Pancreas (tissue), 10 donors: ENCODE results near the gene HPRT1. TPM values are rescaled to one million over a fixed set of nuclear protein-coding genes. Genes with fewer than 3 reads are reported as not detected.

ENCODE experiments used
- ATAC-seq, 4 donors: fragments of 200-7000 bp; cut with Tn5 transposase; one replicate each; pipeline versions ENCODE4 v1.8.0 to v1.9.1; 2020; ENCODE audit warnings: mild to moderate bottlenecking in 4 of 4, moderate library complexity in 4 of 4
- DNase-seq, 6 donors: peaks; one replicate each; pipeline ENCODE4 v3.0.0-alpha.2; 2020
- FAIRE-seq: peaks from 2 replicates; lab custom pipeline; 2012; peaks lifted over from hg19 to GRCh38; lab: Jason Lieb, UNC
- H3K27ac ChIP-seq, 4 donors: fragments of 200-600 bp; sonication (generic); 1 replicate in 3 of 4; 2 replicates in 1 of 4; pipeline versions ENCODE4 v1.5.0 to v1.8.0; 2020
- H3K27me3 ChIP-seq, 4 donors: fragments of 200-600 bp; one replicate each; pipeline ENCODE4 v1.8.0; 2021
- H3K36me3 ChIP-seq, 3 donors: fragments of 200-600 bp; sonication (generic) in 1 of 3; one replicate each; pipeline versions ENCODE4 v1.5.0 to v1.8.0; 2020 to 2021
- H3K4me1 ChIP-seq, 3 donors: fragments of 200-600 bp; one replicate each; pipeline ENCODE4 v1.8.0; 2021
- H3K4me3 ChIP-seq, 4 donors: fragments of 200-600 bp; sonication (generic) in 2 of 4; one replicate each; pipeline versions ENCODE4 v1.5.0 to v1.8.0; 2020 to 2021
- H3K9me3 ChIP-seq, 4 donors: fragments of 200-600 bp; one replicate each; pipeline ENCODE4 v1.8.0; 2021
- WGBS, 2 donors: extraction: QIAGEN DNeasy Blood & Tissue Kit; methylation state at CpG; one replicate each; pipeline ENCODE4 v1.1.7; 2013; 5-methylcytosine and 5-hydroxymethylcytosine counted together
- intact Hi-C, 3 donors: fragments of 100-400 bp; cut with DNase I; formaldehyde crosslinking; loops; one replicate each; pipeline versions ENCODE4 v1.11.1 to v1.14.2; 2022
- polyA plus RNA-seq, 2 donors: library from polyadenylated mRNA; stranded (reverse); fragments of 200-250 nt; gene quantifications; one replicate each; pipeline ENCODE4 v1.2.3, GENCODE V29; 2013
- total RNA-seq, 6 donors: library from RNA; stranded (reverse); fragmentation: NEBNext Ultra II Directional in 4 of 6; extraction: Animal tissue kit (Norgen Biotek cat#: 25700) in 4 of 6; gene quantifications; one replicate each; pipeline versions ENCODE4 v1.2.1 to v1.2.4, GENCODE V29; 2021 to 2023
- TF ChIP-seq, protein P1 (sequence below), 4 donors: fragments of 200-600 bp; sonication (generic) in 3 of 4; IDR thresholded peaks; one replicate each; pipeline versions ENCODE4 v1.5.0 to v1.8.0; 2021; ENCODE audit warnings: antibody characterized with exemption in 4 of 4
- donor health status: healthy with polysubstance abuse.
- donor health status: DM: no; HTN: no; CAD: no; lungs with moderate emphysema.
- donor health status: DM: no; HTN: no; CAD: no.
- donor health status: control.
- donor health status: control.
- donor health status: Bipolar disorder and iron deficiency.
- donor health status: DM: yes; HTN: yes; CAD: no.
- donor health status: DM: no; HTN: no; CAD: no.
- donor health status: DM: no; HTN: no; CAD: no.
- donor health status: DM: yes; HTN: yes; CAD: no.

Gene HPRT1, protein sequence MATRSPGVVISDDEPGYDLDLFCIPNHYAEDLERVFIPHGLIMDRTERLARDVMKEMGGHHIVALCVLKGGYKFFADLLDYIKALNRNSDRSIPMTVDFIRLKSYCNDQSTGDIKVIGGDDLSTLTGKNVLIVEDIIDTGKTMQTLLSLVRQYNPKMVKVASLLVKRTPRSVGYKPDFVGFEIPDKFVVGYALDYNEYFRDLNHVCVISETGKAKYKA
- total RNA-seq (10 to 100 TPM; 10.7 to 21.4 (median 18.5) TPM), polyA plus RNA-seq (10 to 100 TPM; 28.3 to 33.3 TPM)

DNA sequence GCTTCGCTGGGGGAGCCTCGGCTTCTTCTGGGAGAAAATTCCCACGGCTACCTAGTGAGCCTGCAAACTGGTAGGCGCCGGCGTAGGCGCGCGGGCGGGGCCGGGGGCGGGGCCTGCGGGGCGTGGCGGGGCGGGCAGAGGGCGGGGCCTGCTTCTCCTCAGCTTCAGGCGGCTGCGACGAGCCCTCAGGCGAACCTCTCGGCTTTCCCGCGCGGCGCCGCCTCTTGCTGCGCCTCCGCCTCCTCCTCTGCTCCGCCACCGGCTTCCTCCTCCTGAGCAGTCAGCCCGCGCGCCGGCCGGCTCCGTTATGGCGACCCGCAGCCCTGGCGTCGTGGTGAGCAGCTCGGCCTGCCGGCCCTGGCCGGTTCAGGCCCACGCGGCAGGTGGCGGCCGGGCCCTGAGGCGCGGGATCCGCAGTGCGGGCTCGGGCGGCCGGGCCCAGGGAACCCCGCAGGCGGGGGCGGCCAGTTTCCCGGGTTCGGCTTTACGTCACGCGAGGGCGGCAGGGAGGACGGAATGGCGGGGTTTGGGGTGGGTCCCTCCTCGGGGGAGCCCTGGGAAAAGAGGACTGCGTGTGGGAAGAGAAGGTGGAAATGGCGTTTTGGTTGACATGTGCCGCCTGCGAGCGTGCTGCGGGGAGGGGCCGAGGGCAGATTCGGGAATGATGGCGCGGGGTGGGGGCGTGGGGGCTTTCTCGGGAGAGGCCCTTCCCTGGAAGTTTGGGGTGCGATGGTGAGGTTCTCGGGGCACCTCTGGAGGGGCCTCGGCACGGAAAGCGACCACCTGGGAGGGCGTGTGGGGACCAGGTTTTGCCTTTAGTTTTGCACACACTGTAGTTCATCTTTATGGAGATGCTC is at the start of gene HPRT1:
HPRT1 (plus strand) TSS at position 161 of the 857 bp plus-strand sequence; CDS start at position 308, 147 bp downstream.
- H3K4me1 ChIP-seq: peaks cover 0 to 7% (median 5%) of the 10 kb centered on the region in 3 donors
- 0 to 27% methylated on average over 46 to 85 of the region's 85 CpGs for WGBS, 2 donors
- ATAC-seq (peak; percentile 92 to 97 (median 96)), FAIRE-seq (no peak), DNase-seq (peak; percentile 81 to 93 (median 84))
- peak within 1 kb of the TSS; percentile 40 to 68 (median 50) for H3K4me3 ChIP-seq
- H3K9me3 ChIP-seq: no peaks in the 10 kb centered on the region
- H3K27ac ChIP-seq: peak within 1 kb of the TSS in 3 of 4 donors; percentile 35 to 82 (median 77)
- no peaks in the 10 kb centered on the region for H3K27me3 ChIP-seq
- TF ChIP-seq, protein P1, sequence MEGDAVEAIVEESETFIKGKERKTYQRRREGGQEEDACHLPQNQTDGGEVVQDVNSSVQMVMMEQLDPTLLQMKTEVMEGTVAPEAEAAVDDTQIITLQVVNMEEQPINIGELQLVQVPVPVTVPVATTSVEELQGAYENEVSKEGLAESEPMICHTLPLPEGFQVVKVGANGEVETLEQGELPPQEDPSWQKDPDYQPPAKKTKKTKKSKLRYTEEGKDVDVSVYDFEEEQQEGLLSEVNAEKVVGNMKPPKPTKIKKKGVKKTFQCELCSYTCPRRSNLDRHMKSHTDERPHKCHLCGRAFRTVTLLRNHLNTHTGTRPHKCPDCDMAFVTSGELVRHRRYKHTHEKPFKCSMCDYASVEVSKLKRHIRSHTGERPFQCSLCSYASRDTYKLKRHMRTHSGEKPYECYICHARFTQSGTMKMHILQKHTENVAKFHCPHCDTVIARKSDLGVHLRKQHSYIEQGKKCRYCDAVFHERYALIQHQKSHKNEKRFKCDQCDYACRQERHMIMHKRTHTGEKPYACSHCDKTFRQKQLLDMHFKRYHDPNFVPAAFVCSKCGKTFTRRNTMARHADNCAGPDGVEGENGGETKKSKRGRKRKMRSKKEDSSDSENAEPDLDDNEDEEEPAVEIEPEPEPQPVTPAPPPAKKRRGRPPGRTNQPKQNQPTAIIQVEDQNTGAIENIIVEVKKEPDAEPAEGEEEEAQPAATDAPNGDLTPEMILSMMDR (IDR thresholded peaks at IDR 0.05): no peak
- H3K36me3 ChIP-seq: no peaks in the 10 kb centered on the region
- intact Hi-C loops: no loop called here

DNA sequence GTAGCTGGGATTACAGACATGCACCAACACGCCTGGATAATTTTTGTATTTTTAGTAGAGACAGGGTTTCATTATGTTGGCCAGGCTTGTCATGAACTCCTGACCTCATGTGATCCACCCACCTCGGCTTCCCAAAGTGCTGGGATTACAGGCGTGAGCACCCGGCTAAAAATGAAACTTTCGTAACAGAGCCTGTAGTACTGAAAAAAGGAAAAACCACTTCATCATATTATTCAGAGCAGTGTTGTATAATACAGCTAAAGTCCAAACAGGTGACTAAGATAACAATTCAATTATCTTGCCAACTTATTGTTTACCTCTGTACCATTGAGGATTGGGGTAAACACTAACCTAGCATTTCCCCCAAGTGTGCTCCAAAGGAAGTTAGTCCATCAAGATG is 43.9 kb upstream of the HPRT1 start:
- TF ChIP-seq, protein P1 (IDR thresholded peaks at IDR 0.05): no peak
- intact Hi-C loops: no loop called here
- H3K27me3 ChIP-seq: no peaks in the 10 kb centered on the region
- WGBS, 2 donors: 41 to 51% methylated on average over 5 of the region's 5 CpGs
- no peak overlapping the region for H3K4me3 ChIP-seq
- H3K27ac ChIP-seq: no peak overlapping the region
- DNase-seq (no peak), FAIRE-seq (no peak), ATAC-seq (peak in 2 of 4 donors; percentile 45 to 67)
- no peaks in the 10 kb centered on the region for H3K9me3 ChIP-seq
- no peaks in the 10 kb centered on the region for H3K36me3 ChIP-seq
- H3K4me1 ChIP-seq: no peaks in the 10 kb centered on the region

DNA sequence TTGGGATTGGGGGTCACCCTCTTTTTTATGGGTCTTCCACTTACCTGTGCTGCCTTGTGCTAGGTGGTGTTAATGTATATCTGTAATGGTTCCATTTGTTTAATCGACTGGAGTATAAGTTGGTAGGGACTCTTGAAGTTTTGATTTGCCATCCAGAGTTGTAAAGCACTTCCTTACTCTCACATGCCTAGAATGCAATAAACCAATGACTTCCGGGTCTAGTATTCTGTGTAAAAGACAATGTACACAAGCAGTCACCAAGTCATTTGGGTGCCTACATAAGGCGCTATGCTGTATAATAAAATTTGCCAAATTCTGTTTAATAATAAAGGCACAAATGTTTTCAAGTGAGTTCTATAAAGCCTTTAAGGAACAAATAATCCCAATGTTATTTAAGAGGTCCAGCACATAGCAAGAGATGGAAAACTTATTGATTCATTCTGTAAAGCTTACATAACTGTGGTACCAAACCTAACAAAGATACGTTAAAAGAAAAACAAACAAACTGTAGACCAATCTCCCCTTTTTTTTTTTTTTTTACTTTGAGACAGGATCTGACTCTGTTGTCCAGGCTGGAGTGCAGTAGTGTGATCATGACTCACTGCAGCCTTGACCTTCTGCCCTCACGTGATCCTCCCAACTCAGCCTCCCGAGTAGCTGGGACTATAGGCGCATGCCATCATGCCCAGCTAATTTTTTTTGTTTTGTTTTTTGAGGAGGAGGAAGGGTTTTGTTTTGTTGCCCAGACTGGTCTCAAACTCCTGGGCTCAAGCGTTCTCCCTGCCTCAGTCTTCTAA is 41.5 kb upstream of the HPRT1 start:
- Histone ChIP-seq H3K27me3 (no peaks in the 10 kb centered on the region), H3K4me1 (no peaks in the 10 kb centered on the region), H3K4me3 (no peak overlapping the region), H3K9me3 (no peaks in the 10 kb centered on the region), H3K36me3 (no peaks in the 10 kb centered on the region), H3K27ac (no peak overlapping the region)
- peak; percentile 80 for FAIRE-seq
- ATAC-seq: no peak
- DNase-seq: no peak
- intact Hi-C loops: no loop called here
- 78 to 81% methylated on average over 8 of the region's 8 CpGs for WGBS, 2 donors
- TF ChIP-seq, protein P1 (IDR thresholded peaks at IDR 0.05): no peak

DNA sequence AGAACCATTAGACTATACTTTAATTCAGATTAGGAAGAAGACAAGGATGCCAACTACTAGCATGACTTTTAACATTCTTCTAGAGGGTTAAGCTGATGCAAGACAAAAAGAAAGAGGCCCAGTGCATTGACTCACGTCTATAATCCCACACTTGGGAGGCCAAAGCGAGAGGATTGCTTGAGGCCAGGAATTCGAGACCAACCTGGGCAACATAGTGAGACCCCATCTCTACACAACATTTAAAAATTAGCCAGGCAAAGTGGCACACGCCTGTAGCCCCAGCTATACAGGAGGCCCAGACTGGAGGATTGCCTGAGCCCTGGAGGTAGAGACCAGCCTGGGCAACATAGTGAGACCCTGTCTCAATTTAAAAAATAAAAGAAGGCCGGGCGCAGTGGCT is 40.2 kb upstream of the HPRT1 start:
- H3K27me3 ChIP-seq: no peaks in the 10 kb centered on the region
- TF ChIP-seq, protein P1 (IDR thresholded peaks at IDR 0.05): no peak
- no peak overlapping the region for H3K27ac ChIP-seq
- no peak overlapping the region for H3K4me3 ChIP-seq
- FAIRE-seq: no peak
- no peaks in the 10 kb centered on the region for H3K36me3 ChIP-seq
- ATAC-seq: no peak
- no peaks in the 10 kb centered on the region for H3K9me3 ChIP-seq
- intact Hi-C loops: no loop called here
- 80 to 96% methylated on average over 6 of the region's 6 CpGs for WGBS, 2 donors
- H3K4me1 ChIP-seq: no peaks in the 10 kb centered on the region
- no peak for DNase-seq
